ENCODE results near the gene SEMA3B.

- TF ChIP-seq POLR2A (conservative IDR thresholded peaks at IDR 0.05) (no peak), SOX6 (IDR thresholded peaks at IDR 0.05) (no peak), EZH2 (IDR thresholded peaks at IDR 0.05; ENCODE audit: borderline replicate concordance, low read depth, low read length) (no peak)
Measured at GRCh38 chr3:50249457-50249856, 19.5 kb upstream of the SEMA3B start.
